HG03439 (cell line): Measurements from ENCODE around the gene HOMER2.

Source experiments
- ATAC-seq: cut with Tn5 transposase; IDR thresholded peaks from one replicate; pipeline ENCODE4 v1.9.1; 2021; ENCODE audit warnings: mild to moderate bottlenecking, moderate library complexity; ENCODE audit not compliant: unreplicated experiment

HOMER2 gene

GRCh38 chr15:82933576-82933975 is 18.9 kb downstream of the HOMER2 start:
- no peak for ATAC-seq

- no peak for ATAC-seq
Observed at GRCh38 chr15:82931221-82931620, 21.3 kb downstream of the HOMER2 start.

GRCh38 chr15:82930461-82930860 is 22.1 kb downstream of the HOMER2 start:
- no peak for ATAC-seq

GRCh38 chr15:82928711-82929110 is 23.8 kb downstream of the HOMER2 start:
- ATAC-seq: no peak

- no peak for ATAC-seq
Observed at GRCh38 chr15:82923744-82924143, 28.8 kb downstream of the HOMER2 start.

- ATAC-seq: no peak
Observed at GRCh38 chr15:82922737-82923136, 29.8 kb downstream of the HOMER2 start.

GRCh38 chr15:82921939-82922338 is 30.6 kb downstream of the HOMER2 start:
- no peak for ATAC-seq

GRCh38 chr15:82921242-82921641 is 31.3 kb downstream of the HOMER2 start:
- no peak for ATAC-seq

- no peak for ATAC-seq
Observed at GRCh38 chr15:82919231-82919886, 33.2 kb downstream of the HOMER2 start.

GRCh38 chr15:82918607-82919230 is 33.8 kb downstream of the HOMER2 start:
- no peak for ATAC-seq

GRCh38 chr15:82918162-82918561 is 34.4 kb downstream of the HOMER2 start:
- ATAC-seq: no peak

- no peak for ATAC-seq
Observed at GRCh38 chr15:82917249-82917648, 35.3 kb downstream of the HOMER2 start.

- no peak for ATAC-seq
Observed at GRCh38 chr15:82916161-82916952, 36.2 kb downstream of the HOMER2 start.

- no peak for ATAC-seq
Observed at GRCh38 chr15:82914396-82914795, 38.1 kb downstream of the HOMER2 start.

- ATAC-seq: no peak
Observed at GRCh38 chr15:82911458-82911857, 41.1 kb downstream of the HOMER2 start.

GRCh38 chr15:82910721-82911120 is 41.8 kb downstream of the HOMER2 start:
- no peak for ATAC-seq

- ATAC-seq: no peak
Observed at GRCh38 chr15:82909080-82909815, 43.3 kb downstream of the HOMER2 start.

- no peak for ATAC-seq
Observed at GRCh38 chr15:82907350-82907749, 45.2 kb downstream of the HOMER2 start.

GRCh38 chr15:82904574-82904973 is 47.9 kb downstream of the HOMER2 start:
- ATAC-seq: no peak

- ATAC-seq: no peak
Observed at GRCh38 chr15:82903511-82903910, 49.0 kb downstream of the HOMER2 start.

GRCh38 chr15:82901114-82901805 is 51.3 kb downstream of the HOMER2 start:
- ATAC-seq: no peak
